Measurements from ENCODE around the gene ILDR1. TPM values are rescaled to one million over a fixed set of nuclear protein-coding genes. Genes with fewer than 3 reads are reported as not detected.

The ILDR1 gene
- total and polyA plus RNA-seq, 2 donors (not counting 3 experiments of a cell fraction or from before 2014, with no cell fraction given) = not detected

DNA sequence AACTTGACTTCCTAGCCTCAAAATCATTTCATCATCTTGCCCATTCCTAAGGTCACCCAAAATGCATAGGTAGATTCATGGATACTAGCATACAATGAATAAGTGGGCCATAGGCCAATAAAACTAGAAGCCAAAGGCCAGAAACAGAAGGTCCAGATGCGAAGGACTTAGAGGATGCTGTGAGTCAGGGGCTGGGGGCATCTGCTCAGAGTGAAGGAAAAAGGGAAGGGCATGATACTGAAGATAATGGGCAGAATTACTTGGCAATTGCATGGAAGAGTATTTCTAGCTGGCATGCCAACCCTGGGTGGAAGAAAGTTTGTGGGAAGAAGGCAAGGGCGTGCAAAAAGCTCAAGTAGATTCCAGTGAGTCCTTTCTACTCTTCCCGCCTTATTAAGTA, 27.5 kb downstream of the ILDR1 start:
- CTCF ChIA-PET = interaction anchor here (1.0 kb wide), 1 partner anchor 107 kb away, joined by 3 read pairs; no protein-coding TSS in a partner anchor
- H3K9ac ChIP-seq (replicated peaks; ENCODE audit: extremely low read depth, insufficient read depth, low read length) = no peak overlapping the region
- intact Hi-C loops (cut with micrococcal nuclease) (no loop called here), dilution Hi-C loops (cut with MboI; ENCODE audit: extremely low pct_ligation_motif_present, low sequenced_read_pairs) (no loop called here)
- H4K20me1 ChIP-seq (replicated peaks; ENCODE audit: control insufficient read depth, extremely low read depth, insufficient read depth, low read length) = no peaks in the 10 kb centered on the region
- FAIRE-seq (no peak), DNase-seq (ENCODE audit: low read depth, low spot score) (no peak)
- no TSS peak for BruUV-seq (replicated peaks)
- POLR2A ChIA-PET = no interaction called here
- no peak overlapping the region for H3K4me2 ChIP-seq (ENCODE audit: insufficient read depth, low read length)
- no peaks in the 10 kb centered on the region for H3K9me1 ChIP-seq (replicated peaks; ENCODE audit: control insufficient read depth, extremely low read depth, insufficient read depth, low read length)
- no peaks in the 10 kb centered on the region for H3K36me3 ChIP-seq (ENCODE audit: control insufficient read depth in 2 of 2, extremely low read depth in 1 of 2, insufficient read depth in 2 of 2, low read length in 2 of 2)
- no peak overlapping the region for H3K4me3 ChIP-seq (replicated peaks in 1 of 3; ENCODE audit: insufficient read depth in 1 of 3, low read depth in 1 of 3, low read length in 3 of 3)
- no peaks in the 10 kb centered on the region for H3K9me3 ChIP-seq (replicated peaks; ENCODE audit: control insufficient read depth, insufficient read depth, low read length)
- no peaks in the 10 kb centered on the region for H3K27me3 ChIP-seq (ENCODE audit: control insufficient read depth in 2 of 2, insufficient read depth in 2 of 2, low read length in 2 of 2)
- peak overlapping the region; percentile 63 for H3K27ac ChIP-seq (ENCODE audit: insufficient read depth, low read depth, low read length)
- peak overlapping the region; percentile 30 for H2AFZ ChIP-seq (ENCODE audit: low read depth, low read length)
- peaks cover 48% of the 10 kb centered on the region for H3K4me1 ChIP-seq (ENCODE audit: control insufficient read depth, extremely low read depth, insufficient read depth, low read length)
- TF ChIP-seq GATA2 (IDR thresholded peaks at IDR 0.05; ENCODE audit: insufficient read depth, insufficient read length, low read depth, low read length) = no peak
- no peak for TF ChIP-seq POLR2AphosphoS5 (IDR thresholded peaks at IDR 0.05; ENCODE audit: insufficient read depth, low read depth, low read length)
- TF ChIP-seq EZH2 (IDR thresholded peaks at IDR 0.05; ENCODE audit: borderline replicate concordance, low read depth, low read length, severe bottlenecking) = no peak
- TF ChIP-seq, protein P1, sequence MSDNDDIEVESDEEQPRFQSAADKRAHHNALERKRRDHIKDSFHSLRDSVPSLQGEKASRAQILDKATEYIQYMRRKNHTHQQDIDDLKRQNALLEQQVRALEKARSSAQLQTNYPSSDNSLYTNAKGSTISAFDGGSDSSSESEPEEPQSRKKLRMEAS (IDR thresholded peaks at IDR 0.05; ENCODE audit: insufficient read depth, insufficient read length) = no peak
- no peak for TF ChIP-seq JUN (IDR thresholded peaks at IDR 0.05; ENCODE audit: borderline replicate concordance, insufficient read depth, insufficient read length, low read depth)
- TF ChIP-seq FOS (IDR thresholded peaks at IDR 0.05; ENCODE audit: borderline replicate concordance, insufficient read depth, low read length) = peak; percentile 15
- TF ChIP-seq, protein P2, sequence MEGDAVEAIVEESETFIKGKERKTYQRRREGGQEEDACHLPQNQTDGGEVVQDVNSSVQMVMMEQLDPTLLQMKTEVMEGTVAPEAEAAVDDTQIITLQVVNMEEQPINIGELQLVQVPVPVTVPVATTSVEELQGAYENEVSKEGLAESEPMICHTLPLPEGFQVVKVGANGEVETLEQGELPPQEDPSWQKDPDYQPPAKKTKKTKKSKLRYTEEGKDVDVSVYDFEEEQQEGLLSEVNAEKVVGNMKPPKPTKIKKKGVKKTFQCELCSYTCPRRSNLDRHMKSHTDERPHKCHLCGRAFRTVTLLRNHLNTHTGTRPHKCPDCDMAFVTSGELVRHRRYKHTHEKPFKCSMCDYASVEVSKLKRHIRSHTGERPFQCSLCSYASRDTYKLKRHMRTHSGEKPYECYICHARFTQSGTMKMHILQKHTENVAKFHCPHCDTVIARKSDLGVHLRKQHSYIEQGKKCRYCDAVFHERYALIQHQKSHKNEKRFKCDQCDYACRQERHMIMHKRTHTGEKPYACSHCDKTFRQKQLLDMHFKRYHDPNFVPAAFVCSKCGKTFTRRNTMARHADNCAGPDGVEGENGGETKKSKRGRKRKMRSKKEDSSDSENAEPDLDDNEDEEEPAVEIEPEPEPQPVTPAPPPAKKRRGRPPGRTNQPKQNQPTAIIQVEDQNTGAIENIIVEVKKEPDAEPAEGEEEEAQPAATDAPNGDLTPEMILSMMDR (IDR thresholded peaks at IDR 0.05; ENCODE audit: extremely low read depth in 1 of 2, insufficient read depth in 1 of 2, low read depth in 1 of 2, low read length in 2 of 2) = no peak
- H3K79me2 ChIP-seq (ENCODE audit: control insufficient read depth, insufficient read depth, low read length) = no peaks in the 10 kb centered on the region
